NB4 (cell line): ENCODE data around the gene MANF.

ENCODE experiments used
- DNase-seq: peaks from one replicate; pipeline ENCODE4 v3.0.0; 2010; ENCODE audit warnings: low read depth
- H3K4me3 ChIP-seq: one replicate; pipeline ENCODE4 v1.5.1; 2011; ENCODE audit warnings: mild to moderate bottlenecking, low read depth, low read length, moderate library complexity
- CTCF ChIP-seq: IDR thresholded peaks from one replicate; pipeline ENCODE4 v1.5.1; 2012; ENCODE audit warnings: low read depth, low read length
- MAX ChIP-seq: IDR thresholded peaks from 2 replicates; pipeline ENCODE4 v1.6.1; 2011; ENCODE audit warnings: low read depth, low read length
- MYC ChIP-seq: IDR thresholded peaks from 2 replicates; pipeline ENCODE4 v1.6.1; 2011; ENCODE audit warnings: low read depth, low read length
- POLR2A ChIP-seq: IDR thresholded peaks from 2 replicates; pipeline ENCODE4 v1.6.1; 2011; ENCODE audit warnings: mild to moderate bottlenecking; ENCODE audit not compliant: insufficient read length; ENCODE audit errors: extremely low read depth

The MANF gene

GRCh38 chr3:51391075-51391565, 6.0 kb downstream of the MANF start, which contains the start of gene RBM15B:
Gene RBM15B (plus strand): TSS chr3:51391285. CDS start chr3:51391400, 115 bp downstream.
- H3K4me3 ChIP-seq, result peak within 1 kb of the TSS; percentile 71
- peak; percentile 97 for DNase-seq
- TF ChIP-seq POLR2A, result peak; percentile 60
- peak; percentile 91 for TF ChIP-seq MYC
- TF ChIP-seq MAX, result peak; percentile 98
- peak; percentile 81 for TF ChIP-seq CTCF

- DNase-seq, result peak; percentile 49
- TF ChIP-seq MAX (no peak), MYC (no peak), POLR2A (no peak), CTCF (no peak)
- peak overlapping the region; percentile 71 for H3K4me3 ChIP-seq
Observed at GRCh38 chr3:51391566-51392354, 6.7 kb downstream of the MANF start.

GRCh38 chr3:51392355-51393133, 7.5 kb downstream of the MANF start:
- no peak for DNase-seq

GRCh38 chr3:51393134-51393495, 8.0 kb downstream of the MANF start:
- TF ChIP-seq CTCF (no peak), MAX (no peak), POLR2A (no peak), MYC (no peak)
- H3K4me3 ChIP-seq, result no peak overlapping the region
- no peak for DNase-seq

More at GRCh38 chr3:51392355-51393133, 7.5 kb downstream of the MANF start:
- H3K4me3 ChIP-seq, result peak overlapping the region; percentile 71
- TF ChIP-seq POLR2A, result no peak
- TF ChIP-seq MYC, result no peak
- TF ChIP-seq CTCF, result no peak
- TF ChIP-seq MAX, result no peak

GRCh38 chr3:51393564-51393963, 8.5 kb downstream of the MANF start:
- no peak for TF ChIP-seq CTCF
- TF ChIP-seq MAX, result no peak
- no peak for TF ChIP-seq MYC
- TF ChIP-seq POLR2A, result no peak
- DNase-seq, result no peak
- H3K4me3 ChIP-seq, result no peak overlapping the region
